Endothelial cell of umbilical vein (primary cell): Measurements from ENCODE around the gene ANGPTL2. TPM values are rescaled to one million over a fixed set of nuclear protein-coding genes. Genes with fewer than 3 reads are reported as not detected.

Experiments
- BruUV-seq: library from RNA; stranded (reverse); fragments of 400-500 nt; replicated peaks from 2 replicates; lab custom pipeline; 2021; lab: Mats Ljungman, UMichigan
- CTCF ChIA-PET: fragments of 300-600, 350-600 bp; sonication (Branson Sonifier 250); formaldehyde crosslinking; loops from one replicate; lab custom pipeline; 2021; ENCODE audit warnings: antibody characterized with exemption, inconsistent platforms; lab: Charles Lee
- POLR2A ChIA-PET: fragments of 300-600, 350-600 bp; sonication (Branson Sonifier 250); formaldehyde crosslinking; loops from one replicate; lab custom pipeline; 2021; ENCODE audit warnings: antibody characterized with exemption, inconsistent platforms; lab: Charles Lee
- DNase-seq: peaks from one replicate; pipeline ENCODE4 v3.0.0-alpha.2; 2011; ENCODE audit warnings: low read depth, low spot score
- FAIRE-seq: peaks from 2 replicates; lab custom pipeline; 2011; peaks lifted over from hg19 to GRCh38; lab: Jason Lieb, UNC
- H2AFZ ChIP-seq: 2 replicates; pipeline ENCODE4 v1.6.0; 2012; ENCODE audit warnings: low read depth, low read length, control low read depth, inconsistent platforms
- H3K27ac ChIP-seq: 2 replicates; pipeline ENCODE4 v1.5.1; 2011; ENCODE audit warnings: low read depth, mild to moderate bottlenecking, control low read depth, low read length, moderate library complexity; ENCODE audit not compliant: insufficient read depth
- H3K27me3 ChIP-seq, 2 experiments: 2 replicates each; pipeline versions ENCODE4 v1.6.0 to v1.6.1; 2011; ENCODE audit warnings: low read length in 2 of 2, mixed read lengths in 1 of 2; ENCODE audit not compliant: control insufficient read depth in 2 of 2, insufficient read depth in 2 of 2
- H3K36me3 ChIP-seq, 2 experiments: 2 replicates in 1 of 2; 3 replicates in 1 of 2; pipeline ENCODE4 v1.5.1; 2011; ENCODE audit warnings: low read length in 2 of 2, mild to moderate bottlenecking in 1 of 2, moderate library complexity in 1 of 2; ENCODE audit not compliant: control insufficient read depth in 2 of 2, insufficient read depth in 2 of 2; ENCODE audit errors: extremely low read depth in 1 of 2
- H3K4me1 ChIP-seq: 3 replicates; pipeline ENCODE4 v1.5.1; 2011; ENCODE audit warnings: mild to moderate bottlenecking, low read length; ENCODE audit not compliant: control insufficient read depth, insufficient read depth; ENCODE audit errors: extremely low read depth
- H3K4me2 ChIP-seq: 2 replicates; pipeline ENCODE4 v1.6.1; 2011; ENCODE audit warnings: low read length, control low read depth, mixed read lengths; ENCODE audit not compliant: insufficient read depth
- H3K4me3 ChIP-seq, 3 experiments: fragments of 200-600 bp in 1 of 3; sonication (generic), shearing (Covaris generic) in 1 of 3; replicated peaks in 1 of 3; 2 replicates each; pipeline ENCODE4 v1.5.1; 2011 to 2016; ENCODE audit warnings: control low read depth in 3 of 3, low read length in 3 of 3, mild to moderate bottlenecking in 2 of 3, inconsistent platforms in 1 of 3, low read depth in 1 of 3, moderate library complexity in 1 of 3; ENCODE audit not compliant: insufficient read depth in 1 of 3
- H3K79me2 ChIP-seq: 2 replicates; pipeline ENCODE4 v1.6.0; 2012; ENCODE audit warnings: low read length, inconsistent platforms; ENCODE audit not compliant: control insufficient read depth, insufficient read depth
- H3K9ac ChIP-seq: replicated peaks from 2 replicates; pipeline ENCODE3; 2011; ENCODE audit warnings: low read length, control low read depth; ENCODE audit not compliant: insufficient read depth; ENCODE audit errors: extremely low read depth
- H3K9me1 ChIP-seq: replicated peaks from 3 replicates; pipeline ENCODE4 v1.6.0; 2011; ENCODE audit warnings: mild to moderate bottlenecking, low read length; ENCODE audit not compliant: control insufficient read depth, insufficient read depth; ENCODE audit errors: extremely low read depth
- H3K9me3 ChIP-seq: replicated peaks from 2 replicates; pipeline ENCODE4 v1.5.1; 2012; ENCODE audit warnings: low read length, inconsistent platforms; ENCODE audit not compliant: control insufficient read depth, insufficient read depth
- H4K20me1 ChIP-seq: replicated peaks from 2 replicates; pipeline ENCODE3; 2011; ENCODE audit warnings: mild to moderate bottlenecking, low read length; ENCODE audit not compliant: control insufficient read depth, insufficient read depth; ENCODE audit errors: extremely low read depth
- EZH2 ChIP-seq: IDR thresholded peaks from 2 replicates; pipeline ENCODE4 v1.6.1; 2012; ENCODE audit warnings: borderline replicate concordance, low read depth, mild to moderate bottlenecking, moderate library complexity, low read length, inconsistent platforms; ENCODE audit not compliant: severe bottlenecking
- FOS ChIP-seq: IDR thresholded peaks from 2 replicates; pipeline ENCODE4 v1.6.1; 2011; ENCODE audit warnings: mild to moderate bottlenecking, low read length, moderate library complexity, borderline replicate concordance; ENCODE audit not compliant: insufficient read depth
- GATA2 ChIP-seq: IDR thresholded peaks from 2 replicates; pipeline ENCODE4 v1.7.0; 2011; ENCODE audit warnings: low read depth, mild to moderate bottlenecking, moderate library complexity, mixed read lengths, low read length; ENCODE audit not compliant: insufficient read length, insufficient read depth
- JUN ChIP-seq: IDR thresholded peaks from 2 replicates; pipeline ENCODE4 v1.6.1; 2011; ENCODE audit warnings: borderline replicate concordance, low read depth; ENCODE audit not compliant: insufficient read length, insufficient read depth
- MYC ChIP-seq: IDR thresholded peaks from one replicate; pipeline ENCODE4 v1.6.1; 2011; ENCODE audit warnings: mild to moderate bottlenecking, low read depth, low read length
- POLR2A ChIP-seq: IDR thresholded peaks from 2 replicates; pipeline ENCODE4 v1.6.1; 2012; ENCODE audit warnings: low read depth, mild to moderate bottlenecking, control low read depth, low read length
- POLR2AphosphoS5 ChIP-seq: IDR thresholded peaks from 2 replicates; pipeline ENCODE4 v1.6.1; 2012; ENCODE audit warnings: low read depth, mild to moderate bottlenecking, control low read depth, low read length, moderate library complexity; ENCODE audit not compliant: insufficient read depth
- dilution Hi-C: fragments of 300-500 bp; cut with MboI; formaldehyde crosslinking; loops from one replicate; pipeline ENCODE4 v1.15.0; 2019; ENCODE audit warnings: low sequenced_read_pairs; ENCODE audit not compliant: extremely low pct_ligation_motif_present
- intact Hi-C: fragments of 100-400 bp; cut with micrococcal nuclease; formaldehyde crosslinking; loops from one replicate; pipeline ENCODE4 v1.10.0; 2022
- polyA plus RNA-seq, 4 experiments: library from polyadenylated mRNA; depleted of rRNA in 3 of 4; stranded (reverse) in 3 of 4; unstranded in 1 of 4; fragments of >200 nt; gene quantifications; 2 replicates each; pipeline versions ENCODE4 v1.2.1 to v1.2.3, GENCODE V29; 2011 to 2012; ENCODE audit warnings: missing spikeins in 1 of 4
- total RNA-seq: library from RNA; stranded (reverse); gene quantifications from 2 replicates; pipeline ENCODE4 v1.2.3, GENCODE V29; 2021

The ANGPTL2 gene
- total and polyA plus RNA-seq, 2 donors (not counting 3 experiments of a cell fraction or from before 2014, with no cell fraction given), result 15.1 to 24.5 TPM

- no peak for FAIRE-seq
- Histone ChIP-seq H3K4me1 (peaks cover 40% of the 10 kb centered on the region), H3K27me3 (no peaks in the 10 kb centered on the region), H4K20me1 (no peaks in the 10 kb centered on the region), H3K4me2 (no peak overlapping the region), H3K9me1 (no peaks in the 10 kb centered on the region), H2AFZ (no peak overlapping the region), H3K79me2 (no peaks in the 10 kb centered on the region), H3K36me3 (no peaks in the 10 kb centered on the region), H3K9ac (no peak overlapping the region), H3K4me3 (no peak overlapping the region), H3K9me3 (no peaks in the 10 kb centered on the region), H3K27ac (peak overlapping the region; percentile 80)
- TF ChIP-seq GATA2, result no peak
- TF ChIP-seq JUN, result no peak
- no peak for TF ChIP-seq EZH2
- no peak for TF ChIP-seq MYC
- TF ChIP-seq POLR2AphosphoS5, result no peak
- DNase-seq, result no peak
- dilution Hi-C loops (no loop called here), intact Hi-C loops (no loop called here)
- CTCF ChIA-PET, result interaction anchor here (0.6 to 1.7 kb wide), 4 partner anchors 24 to 1301 kb away, joined by 3 to 11 read pairs (median 4); no protein-coding TSS in a partner anchor
- POLR2A ChIA-PET, result no interaction called here
- no TSS peak for BruUV-seq
Measured at GRCh38 chr9:127050152-127050551, 72.3 kb downstream of the ANGPTL2 start.

GRCh38 chr9:127049581-127049980 lies 72.9 kb downstream of the ANGPTL2 start:
- no peak for FAIRE-seq
- H3K9me1 ChIP-seq, result no peaks in the 10 kb centered on the region
- no TSS peak for BruUV-seq
- no peak for TF ChIP-seq EZH2
- no peak for TF ChIP-seq JUN
- TF ChIP-seq POLR2AphosphoS5, result no peak
- TF ChIP-seq POLR2A, result no peak
- TF ChIP-seq GATA2, result no peak
- no peak for TF ChIP-seq MYC
- no peak for TF ChIP-seq FOS
- no peaks in the 10 kb centered on the region for H3K79me2 ChIP-seq
- intact Hi-C loops, result loop anchor here (1.0 to 5.0 kb wide), 6 partner anchors 73 to 287 kb away; partner anchors contain the start of gene ANGPTL2
- CTCF ChIA-PET, result interaction anchor here (0.7 to 1.7 kb wide), 28 partner anchors 8 to 151 kb away, joined by 3 to 26 read pairs (median 4); partner anchors contain the start of gene ANGPTL2
- H3K36me3 ChIP-seq, result no peaks in the 10 kb centered on the region
- H3K27ac ChIP-seq, result peak overlapping the region; percentile 80
- peaks cover 40% of the 10 kb centered on the region for H3K4me1 ChIP-seq
- POLR2A ChIA-PET, result no interaction called here
- DNase-seq, result no peak
- dilution Hi-C loops, result no loop called here
- no peak overlapping the region for H2AFZ ChIP-seq
- H3K9me3 ChIP-seq, result no peaks in the 10 kb centered on the region
- no peaks in the 10 kb centered on the region for H4K20me1 ChIP-seq
- no peak overlapping the region for H3K9ac ChIP-seq
- no peaks in the 10 kb centered on the region for H3K27me3 ChIP-seq
- H3K4me2 ChIP-seq, result peak overlapping the region; percentile 38
- no peak overlapping the region for H3K4me3 ChIP-seq
